ENCODE measurements around the gene PRR29.

PRR29 gene

GRCh38 chr17:64022611-64023063 lies 24.5 kb downstream of the PRR29 start:
- no peak overlapping the region for H2BK12ac ChIP-seq (ENCODE audit: low read length)
- no CpG with 5 or more reads among the region's 5 CpGs for WGBS (ENCODE audit: extremely low coverage, insufficient coverage, insufficient read length)

GRCh38 chr17:64024215-64024654 lies 26.1 kb downstream of the PRR29 start:
- Histone ChIP-seq H4K8ac (ENCODE audit: low read depth, low read length) (no peak overlapping the region), H3K27me3 (ENCODE audit: insufficient read depth, low read length) (no peaks in the 10 kb centered on the region), H3K14ac (ENCODE audit: low read length) (no peak overlapping the region), H2BK120ac (ENCODE audit: insufficient read depth, low read length, poor library complexity) (no peak overlapping the region), H3K9ac (ENCODE audit: low read length) (no peak overlapping the region), H3K79me1 (ENCODE audit: low read length) (no peaks in the 10 kb centered on the region), H2BK5ac (ENCODE audit: low read depth, low read length, poor library complexity) (no peak overlapping the region), H3K79me2 (ENCODE audit: control insufficient read depth, insufficient read depth, low read length, poor library complexity) (no peaks in the 10 kb centered on the region), H3K4me2 (ENCODE audit: low read length) (no peak overlapping the region), H3K18ac (ENCODE audit: low read length) (no peak overlapping the region), H3K4me3 (ENCODE audit: low read depth, low read length) (no peak overlapping the region), H2AFZ (ENCODE audit: insufficient read depth, low read length, poor library complexity) (no peak overlapping the region), H3K23ac (ENCODE audit: low read length) (no peak overlapping the region), H4K12ac (ENCODE audit: low read depth, low read length) (no peak overlapping the region), H3K4ac (ENCODE audit: low read depth, low read length) (no peak overlapping the region), H3K27ac (ENCODE audit: low read depth, low read length) (no peak overlapping the region), H3K36me3 (ENCODE audit: control insufficient read depth in 1 of 2, insufficient read depth in 2 of 2, low read length in 2 of 2) (no peaks in the 10 kb centered on the region), H2BK12ac (ENCODE audit: low read length) (no peak overlapping the region), H3K9me3 (ENCODE audit: insufficient read depth, low read depth, low read length) (peaks cover 1% of the 10 kb centered on the region), H4K91ac (ENCODE audit: low read depth, low read length) (no peak overlapping the region), H3K4me1 (ENCODE audit: control insufficient read depth in 1 of 2, insufficient read depth in 2 of 2, low read length in 2 of 2) (no peaks in the 10 kb centered on the region), H2AK5ac (ENCODE audit: low read length) (no peak overlapping the region)
- DNase-seq: peak; percentile 38 to 70
- no CpG with 5 or more reads among the region's 8 CpGs for WGBS (ENCODE audit: extremely low coverage, insufficient coverage, insufficient read length)

More at GRCh38 chr17:64022611-64023063, 24.5 kb downstream of the PRR29 start:
- Histone ChIP-seq H4K91ac (ENCODE audit: low read depth, low read length) (no peak overlapping the region), H3K4me2 (ENCODE audit: low read length) (no peak overlapping the region), H3K4me3 (ENCODE audit: low read depth, low read length) (no peak overlapping the region), H3K4me1 (ENCODE audit: control insufficient read depth in 1 of 2, insufficient read depth in 2 of 2, low read length in 2 of 2) (no peaks in the 10 kb centered on the region), H3K23ac (ENCODE audit: low read length) (no peak overlapping the region), H3K14ac (ENCODE audit: low read length) (no peak overlapping the region), H2AFZ (ENCODE audit: insufficient read depth, low read length, poor library complexity) (no peak overlapping the region), H3K79me2 (ENCODE audit: control insufficient read depth, insufficient read depth, low read length, poor library complexity) (no peaks in the 10 kb centered on the region), H3K27me3 (ENCODE audit: insufficient read depth, low read length) (no peaks in the 10 kb centered on the region), H3K4ac (ENCODE audit: low read depth, low read length) (no peak overlapping the region), H4K12ac (ENCODE audit: low read depth, low read length) (no peak overlapping the region), H2BK120ac (ENCODE audit: insufficient read depth, low read length, poor library complexity) (no peak overlapping the region), H3K9me3 (ENCODE audit: insufficient read depth, low read depth, low read length) (peaks cover 1% of the 10 kb centered on the region), H2BK5ac (ENCODE audit: low read depth, low read length, poor library complexity) (no peak overlapping the region), H2AK5ac (ENCODE audit: low read length) (no peak overlapping the region), H4K8ac (ENCODE audit: low read depth, low read length) (no peak overlapping the region), H3K79me1 (ENCODE audit: low read length) (no peaks in the 10 kb centered on the region), H3K9ac (ENCODE audit: low read length) (no peak overlapping the region), H3K27ac (ENCODE audit: low read depth, low read length) (no peak overlapping the region), H3K36me3 (ENCODE audit: control insufficient read depth in 1 of 2, insufficient read depth in 2 of 2, low read length in 2 of 2) (no peaks in the 10 kb centered on the region), H3K18ac (ENCODE audit: low read length) (no peak overlapping the region)
- no peak for DNase-seq

- DNase-seq: peak; percentile 52 to 82
- Histone ChIP-seq H2BK120ac (ENCODE audit: insufficient read depth, low read length, poor library complexity) (no peak overlapping the region), H2AFZ (ENCODE audit: insufficient read depth, low read length, poor library complexity) (no peak overlapping the region), H3K14ac (ENCODE audit: low read length) (no peak overlapping the region), H4K8ac (ENCODE audit: low read depth, low read length) (no peak overlapping the region), H3K4me1 (ENCODE audit: control insufficient read depth in 1 of 2, insufficient read depth in 2 of 2, low read length in 2 of 2) (no peaks in the 10 kb centered on the region), H2BK5ac (ENCODE audit: low read depth, low read length, poor library complexity) (no peak overlapping the region), H3K4ac (ENCODE audit: low read depth, low read length) (no peak overlapping the region), H3K23ac (ENCODE audit: low read length) (no peak overlapping the region), H3K27ac (ENCODE audit: low read depth, low read length) (no peak overlapping the region), H3K79me2 (ENCODE audit: control insufficient read depth, insufficient read depth, low read length, poor library complexity) (no peaks in the 10 kb centered on the region), H3K79me1 (ENCODE audit: low read length) (no peaks in the 10 kb centered on the region), H2AK5ac (ENCODE audit: low read length) (no peak overlapping the region), H4K91ac (ENCODE audit: low read depth, low read length) (no peak overlapping the region), H3K27me3 (ENCODE audit: insufficient read depth, low read length) (no peaks in the 10 kb centered on the region), H3K36me3 (ENCODE audit: control insufficient read depth in 1 of 2, insufficient read depth in 2 of 2, low read length in 2 of 2) (no peaks in the 10 kb centered on the region), H3K9me3 (ENCODE audit: insufficient read depth, low read depth, low read length) (peaks cover 1% of the 10 kb centered on the region), H3K4me2 (ENCODE audit: low read length) (no peak overlapping the region), H2BK12ac (ENCODE audit: low read length) (no peak overlapping the region), H4K12ac (ENCODE audit: low read depth, low read length) (no peak overlapping the region), H3K18ac (ENCODE audit: low read length) (no peak overlapping the region), H3K9ac (ENCODE audit: low read length) (no peak overlapping the region), H3K4me3 (ENCODE audit: low read depth, low read length) (no peak overlapping the region)
- no CpG with 5 or more reads among the region's 19 CpGs for WGBS (ENCODE audit: extremely low coverage, insufficient coverage, insufficient read length)
These were observed 26.9 kb downstream of the PRR29 start for GRCh38 chr17:64024781-64025731.

- H3K27me3 ChIP-seq (ENCODE audit: insufficient read depth, low read length): no peaks in the 10 kb centered on the region
- WGBS (ENCODE audit: extremely low coverage, insufficient coverage, insufficient read length): no CpG with 5 or more reads among the region's 21 CpGs
These were observed 27.7 kb downstream of the PRR29 start for GRCh38 chr17:64025732-64026294.

More at GRCh38 chr17:64025732-64026294, 27.7 kb downstream of the PRR29 start:
- no peak overlapping the region for H3K4ac ChIP-seq (ENCODE audit: low read depth, low read length)
- no peaks in the 10 kb centered on the region for H3K79me1 ChIP-seq (ENCODE audit: low read length)
- no peak overlapping the region for H2AFZ ChIP-seq (ENCODE audit: insufficient read depth, low read length, poor library complexity)
- no peak overlapping the region for H2AK5ac ChIP-seq (ENCODE audit: low read length)
- H3K27ac ChIP-seq (ENCODE audit: low read depth, low read length): no peak overlapping the region
- H3K9me3 ChIP-seq (ENCODE audit: insufficient read depth, low read depth, low read length): peaks cover 1% of the 10 kb centered on the region
- no peaks in the 10 kb centered on the region for H3K36me3 ChIP-seq (ENCODE audit: control insufficient read depth in 1 of 2, insufficient read depth in 2 of 2, low read length in 2 of 2)
- no peak overlapping the region for H3K23ac ChIP-seq (ENCODE audit: low read length)
- no peak overlapping the region for H2BK12ac ChIP-seq (ENCODE audit: low read length)
- H3K14ac ChIP-seq (ENCODE audit: low read length): no peak overlapping the region
- H3K4me1 ChIP-seq (ENCODE audit: control insufficient read depth in 1 of 2, insufficient read depth in 2 of 2, low read length in 2 of 2): no peaks in the 10 kb centered on the region
- H3K79me2 ChIP-seq (ENCODE audit: control insufficient read depth, insufficient read depth, low read length, poor library complexity): no peaks in the 10 kb centered on the region
- no peak overlapping the region for H4K8ac ChIP-seq (ENCODE audit: low read depth, low read length)
- H3K18ac ChIP-seq (ENCODE audit: low read length): no peak overlapping the region
- H3K4me3 ChIP-seq (ENCODE audit: low read depth, low read length): no peak overlapping the region
- no peak overlapping the region for H4K91ac ChIP-seq (ENCODE audit: low read depth, low read length)
- H3K4me2 ChIP-seq (ENCODE audit: low read length): peak overlapping the region; percentile 35
- peak; percentile 51 to 80 for DNase-seq
- H2BK120ac ChIP-seq (ENCODE audit: insufficient read depth, low read length, poor library complexity): no peak overlapping the region
- H4K12ac ChIP-seq (ENCODE audit: low read depth, low read length): no peak overlapping the region
- no peak overlapping the region for H2BK5ac ChIP-seq (ENCODE audit: low read depth, low read length, poor library complexity)
- H3K9ac ChIP-seq (ENCODE audit: low read length): no peak overlapping the region

Data from trophoblast cell (in vitro differentiated cells and primary cell).